Measurements from ENCODE around the gene PPM1A. TPM values are rescaled to one million over a fixed set of nuclear protein-coding genes. Genes with fewer than 3 reads are reported as not detected.

The PPM1A gene
- total RNA-seq, 1 experiment from 2014 or later, result 28.1 TPM

DNA sequence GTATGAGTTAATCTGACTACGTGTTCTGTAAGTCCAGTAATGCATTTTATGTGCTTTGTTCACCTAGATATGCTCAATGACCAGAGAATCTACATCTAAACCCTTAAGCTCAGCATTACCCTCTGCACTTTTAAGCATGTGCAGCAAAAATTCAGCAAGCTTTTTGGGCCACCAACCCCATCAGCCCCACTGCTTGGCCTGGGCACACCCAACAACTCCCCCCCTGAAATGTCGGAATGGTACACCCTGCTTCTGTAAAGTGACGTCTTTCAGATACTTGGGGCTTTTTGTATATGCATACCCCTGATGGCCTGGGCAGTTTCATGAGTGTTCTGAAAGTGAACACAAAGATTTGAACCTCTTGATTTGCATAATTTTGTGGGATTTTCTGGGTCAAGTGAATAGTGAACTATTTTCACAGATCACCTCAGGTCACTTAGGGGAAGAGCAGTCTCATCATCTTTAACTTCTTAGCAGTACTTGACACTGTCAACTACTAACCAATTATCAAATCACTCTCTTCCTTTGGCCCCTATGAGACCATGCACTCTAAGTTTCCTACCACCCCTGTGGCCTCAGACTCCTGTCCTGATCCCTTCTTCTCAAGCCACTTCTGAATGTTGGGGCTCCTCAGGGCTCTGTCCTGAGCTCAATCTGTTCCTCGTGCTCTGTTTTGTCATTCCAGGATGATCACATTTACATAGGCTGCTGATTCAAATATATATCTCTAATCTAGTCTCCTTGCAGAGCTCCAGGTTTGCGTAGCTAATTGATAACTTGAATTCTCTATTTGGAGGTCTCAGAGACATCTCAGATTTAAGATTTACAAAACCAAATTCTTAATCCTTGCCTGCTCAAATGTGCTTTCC is 36.3 kb upstream of the PPM1A start:
- no peak for DNase-seq (ENCODE audit: low read depth, low spot score)
- ATAC-seq, result no peak
- no peaks in the 10 kb centered on the region for H3K36me3 ChIP-seq (ENCODE audit: control insufficient read depth, insufficient read depth, low read length)
- ChIA-PET POLR2A (no interaction called here), CTCF (no interaction called here)
- BruUV-seq (replicated peaks), result no TSS peak
- H3K4me3 ChIP-seq (ENCODE audit: low read depth in 2 of 2, low read length in 2 of 2), result no peak overlapping the region
- TF ChIP-seq SIN3A (IDR thresholded peaks at IDR 0.05; ENCODE audit: borderline replicate concordance, insufficient read depth, low read depth, low read length) (no peak), TCF7L2 (IDR thresholded peaks at IDR 0.05; ENCODE audit: low read depth, low read length) (no peak), POLR2AphosphoS5 (IDR thresholded peaks at IDR 0.05; ENCODE audit: low read depth, low read length) (no peak)
- TF ChIP-seq, protein P1, sequence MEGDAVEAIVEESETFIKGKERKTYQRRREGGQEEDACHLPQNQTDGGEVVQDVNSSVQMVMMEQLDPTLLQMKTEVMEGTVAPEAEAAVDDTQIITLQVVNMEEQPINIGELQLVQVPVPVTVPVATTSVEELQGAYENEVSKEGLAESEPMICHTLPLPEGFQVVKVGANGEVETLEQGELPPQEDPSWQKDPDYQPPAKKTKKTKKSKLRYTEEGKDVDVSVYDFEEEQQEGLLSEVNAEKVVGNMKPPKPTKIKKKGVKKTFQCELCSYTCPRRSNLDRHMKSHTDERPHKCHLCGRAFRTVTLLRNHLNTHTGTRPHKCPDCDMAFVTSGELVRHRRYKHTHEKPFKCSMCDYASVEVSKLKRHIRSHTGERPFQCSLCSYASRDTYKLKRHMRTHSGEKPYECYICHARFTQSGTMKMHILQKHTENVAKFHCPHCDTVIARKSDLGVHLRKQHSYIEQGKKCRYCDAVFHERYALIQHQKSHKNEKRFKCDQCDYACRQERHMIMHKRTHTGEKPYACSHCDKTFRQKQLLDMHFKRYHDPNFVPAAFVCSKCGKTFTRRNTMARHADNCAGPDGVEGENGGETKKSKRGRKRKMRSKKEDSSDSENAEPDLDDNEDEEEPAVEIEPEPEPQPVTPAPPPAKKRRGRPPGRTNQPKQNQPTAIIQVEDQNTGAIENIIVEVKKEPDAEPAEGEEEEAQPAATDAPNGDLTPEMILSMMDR (IDR thresholded peaks at IDR 0.05), result no peak
- TF ChIP-seq, protein P2, sequence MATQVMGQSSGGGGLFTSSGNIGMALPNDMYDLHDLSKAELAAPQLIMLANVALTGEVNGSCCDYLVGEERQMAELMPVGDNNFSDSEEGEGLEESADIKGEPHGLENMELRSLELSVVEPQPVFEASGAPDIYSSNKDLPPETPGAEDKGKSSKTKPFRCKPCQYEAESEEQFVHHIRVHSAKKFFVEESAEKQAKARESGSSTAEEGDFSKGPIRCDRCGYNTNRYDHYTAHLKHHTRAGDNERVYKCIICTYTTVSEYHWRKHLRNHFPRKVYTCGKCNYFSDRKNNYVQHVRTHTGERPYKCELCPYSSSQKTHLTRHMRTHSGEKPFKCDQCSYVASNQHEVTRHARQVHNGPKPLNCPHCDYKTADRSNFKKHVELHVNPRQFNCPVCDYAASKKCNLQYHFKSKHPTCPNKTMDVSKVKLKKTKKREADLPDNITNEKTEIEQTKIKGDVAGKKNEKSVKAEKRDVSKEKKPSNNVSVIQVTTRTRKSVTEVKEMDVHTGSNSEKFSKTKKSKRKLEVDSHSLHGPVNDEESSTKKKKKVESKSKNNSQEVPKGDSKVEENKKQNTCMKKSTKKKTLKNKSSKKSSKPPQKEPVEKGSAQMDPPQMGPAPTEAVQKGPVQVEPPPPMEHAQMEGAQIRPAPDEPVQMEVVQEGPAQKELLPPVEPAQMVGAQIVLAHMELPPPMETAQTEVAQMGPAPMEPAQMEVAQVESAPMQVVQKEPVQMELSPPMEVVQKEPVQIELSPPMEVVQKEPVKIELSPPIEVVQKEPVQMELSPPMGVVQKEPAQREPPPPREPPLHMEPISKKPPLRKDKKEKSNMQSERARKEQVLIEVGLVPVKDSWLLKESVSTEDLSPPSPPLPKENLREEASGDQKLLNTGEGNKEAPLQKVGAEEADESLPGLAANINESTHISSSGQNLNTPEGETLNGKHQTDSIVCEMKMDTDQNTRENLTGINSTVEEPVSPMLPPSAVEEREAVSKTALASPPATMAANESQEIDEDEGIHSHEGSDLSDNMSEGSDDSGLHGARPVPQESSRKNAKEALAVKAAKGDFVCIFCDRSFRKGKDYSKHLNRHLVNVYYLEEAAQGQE (IDR thresholded peaks at IDR 0.05; ENCODE audit: insufficient read depth in 1 of 2, low read depth in 2 of 2, low read length in 1 of 2), result no peak
- no peaks in the 10 kb centered on the region for H3K9me3 ChIP-seq (ENCODE audit: control insufficient read depth, insufficient read depth, low read depth, low read length)
- in situ Hi-C loops (cut with HindIII; ENCODE audit: low pct_unique_long_range_greater_than_20kb, low sequenced_read_pairs), result no loop called here
- H3K27ac ChIP-seq (ENCODE audit: low read length), result no peak overlapping the region
- H3K27me3 ChIP-seq (ENCODE audit: control insufficient read depth, insufficient read depth, low read length), result no peaks in the 10 kb centered on the region
- H3K4me1 ChIP-seq (ENCODE audit: control insufficient read depth, insufficient read depth, low read length), result no peaks in the 10 kb centered on the region
- intact Hi-C loops (cut with micrococcal nuclease; ENCODE audit: unreplicated experiment), result no loop called here

DNA sequence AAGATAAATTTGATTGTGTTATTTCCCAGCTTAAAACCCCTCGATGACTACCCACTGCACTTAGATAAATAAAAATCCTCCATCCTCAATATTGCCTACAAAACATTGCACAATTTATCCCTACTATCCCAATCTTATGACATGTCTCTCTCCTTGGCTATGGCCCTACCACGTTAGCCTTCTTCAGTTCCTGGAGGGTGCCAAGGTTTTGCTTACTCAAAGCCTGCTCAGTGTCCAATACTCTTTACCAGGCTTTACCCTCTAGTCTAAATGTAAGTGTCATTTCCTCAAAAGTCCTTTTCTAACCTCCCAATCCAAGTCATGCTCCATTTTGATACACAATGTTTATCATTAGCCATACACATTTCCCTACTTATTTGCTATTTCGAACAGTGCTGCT is 35.0 kb upstream of the PPM1A start:
- no peak overlapping the region for H3K27ac ChIP-seq (ENCODE audit: low read length)
- in situ Hi-C loops (cut with HindIII; ENCODE audit: low pct_unique_long_range_greater_than_20kb, low sequenced_read_pairs), result no loop called here
- no peak overlapping the region for H3K4me3 ChIP-seq (ENCODE audit: low read depth in 2 of 2, low read length in 2 of 2)
- intact Hi-C loops (cut with micrococcal nuclease; ENCODE audit: unreplicated experiment), result no loop called here
- TF ChIP-seq, protein P2 (IDR thresholded peaks at IDR 0.05; ENCODE audit: insufficient read depth in 1 of 2, low read depth in 2 of 2, low read length in 1 of 2), result no peak
- TF ChIP-seq TCF7L2 (IDR thresholded peaks at IDR 0.05; ENCODE audit: low read depth, low read length) (no peak), SIN3A (IDR thresholded peaks at IDR 0.05; ENCODE audit: borderline replicate concordance, insufficient read depth, low read depth, low read length) (no peak), POLR2AphosphoS5 (IDR thresholded peaks at IDR 0.05; ENCODE audit: low read depth, low read length) (no peak)
- TF ChIP-seq, protein P1 (IDR thresholded peaks at IDR 0.05), result no peak
- H3K4me1 ChIP-seq (ENCODE audit: control insufficient read depth, insufficient read depth, low read length), result no peaks in the 10 kb centered on the region
- H3K27me3 ChIP-seq (ENCODE audit: control insufficient read depth, insufficient read depth, low read length), result no peaks in the 10 kb centered on the region
- DNase-seq (ENCODE audit: low read depth, low spot score) (no peak), ATAC-seq (no peak)
- BruUV-seq (replicated peaks), result no TSS peak
- no peaks in the 10 kb centered on the region for H3K9me3 ChIP-seq (ENCODE audit: control insufficient read depth, insufficient read depth, low read depth, low read length)
- H3K36me3 ChIP-seq (ENCODE audit: control insufficient read depth, insufficient read depth, low read length), result no peaks in the 10 kb centered on the region
- POLR2A ChIA-PET, result no interaction called here
- CTCF ChIA-PET, result no interaction called here

All from Panc1 (cell line).